ENCODE data around the gene MCTP1. TPM values are rescaled to one million over a fixed set of nuclear protein-coding genes. Genes with fewer than 3 reads are reported as not detected.
"Not testable (repeated sequence)": the region's sequence is repeated elsewhere in the genome, so short reads cannot be mapped to it uniquely, and the experiment has no call there.

MCTP1 gene
- total RNA-seq, 4 donors from 2014 or later, result 5.7 to 33.5 (median 17.4) TPM

DNA sequence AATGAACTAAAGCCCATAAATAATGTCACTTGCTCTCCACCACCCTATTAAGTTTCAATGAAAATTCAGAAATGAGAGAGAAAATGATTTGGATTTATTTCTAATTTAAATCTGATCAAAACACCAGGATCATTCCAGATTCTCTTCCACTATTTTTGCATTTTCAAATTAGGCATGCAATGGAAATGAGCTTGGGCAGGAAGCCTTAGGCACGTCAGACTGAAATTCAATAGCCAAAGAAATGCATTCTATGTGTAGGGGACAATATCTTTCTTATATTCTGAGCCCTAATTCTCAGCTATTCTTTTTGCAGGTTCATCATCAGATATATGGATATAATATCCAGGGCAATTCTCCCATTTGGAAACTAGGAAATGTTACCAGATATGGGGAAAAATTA lies 132.8 kb downstream of the MCTP1 start:
- TF ChIP-seq, protein P1, sequence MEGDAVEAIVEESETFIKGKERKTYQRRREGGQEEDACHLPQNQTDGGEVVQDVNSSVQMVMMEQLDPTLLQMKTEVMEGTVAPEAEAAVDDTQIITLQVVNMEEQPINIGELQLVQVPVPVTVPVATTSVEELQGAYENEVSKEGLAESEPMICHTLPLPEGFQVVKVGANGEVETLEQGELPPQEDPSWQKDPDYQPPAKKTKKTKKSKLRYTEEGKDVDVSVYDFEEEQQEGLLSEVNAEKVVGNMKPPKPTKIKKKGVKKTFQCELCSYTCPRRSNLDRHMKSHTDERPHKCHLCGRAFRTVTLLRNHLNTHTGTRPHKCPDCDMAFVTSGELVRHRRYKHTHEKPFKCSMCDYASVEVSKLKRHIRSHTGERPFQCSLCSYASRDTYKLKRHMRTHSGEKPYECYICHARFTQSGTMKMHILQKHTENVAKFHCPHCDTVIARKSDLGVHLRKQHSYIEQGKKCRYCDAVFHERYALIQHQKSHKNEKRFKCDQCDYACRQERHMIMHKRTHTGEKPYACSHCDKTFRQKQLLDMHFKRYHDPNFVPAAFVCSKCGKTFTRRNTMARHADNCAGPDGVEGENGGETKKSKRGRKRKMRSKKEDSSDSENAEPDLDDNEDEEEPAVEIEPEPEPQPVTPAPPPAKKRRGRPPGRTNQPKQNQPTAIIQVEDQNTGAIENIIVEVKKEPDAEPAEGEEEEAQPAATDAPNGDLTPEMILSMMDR (IDR thresholded peaks at IDR 0.05), result no peak
- TF ChIP-seq POLR2A (IDR thresholded peaks at IDR 0.05), result no peak
- WGBS, 2 donors, result 52 to 81% methylated on average over 1 of the region's 1 CpG
- H3K4me1 ChIP-seq, result no peaks in the 10 kb centered on the region
- intact Hi-C loops (cut with DNase I), result no loop called here
- no peaks in the 10 kb centered on the region for H3K9me3 ChIP-seq
- no peak overlapping the region for H3K27ac ChIP-seq
- no peaks in the 10 kb centered on the region for H3K36me3 ChIP-seq
- no peaks in the 10 kb centered on the region for H3K27me3 ChIP-seq
- no peak for DNase-seq
- H3K4me3 ChIP-seq (replicated peaks in 1 of 3), result no peak overlapping the region

DNA sequence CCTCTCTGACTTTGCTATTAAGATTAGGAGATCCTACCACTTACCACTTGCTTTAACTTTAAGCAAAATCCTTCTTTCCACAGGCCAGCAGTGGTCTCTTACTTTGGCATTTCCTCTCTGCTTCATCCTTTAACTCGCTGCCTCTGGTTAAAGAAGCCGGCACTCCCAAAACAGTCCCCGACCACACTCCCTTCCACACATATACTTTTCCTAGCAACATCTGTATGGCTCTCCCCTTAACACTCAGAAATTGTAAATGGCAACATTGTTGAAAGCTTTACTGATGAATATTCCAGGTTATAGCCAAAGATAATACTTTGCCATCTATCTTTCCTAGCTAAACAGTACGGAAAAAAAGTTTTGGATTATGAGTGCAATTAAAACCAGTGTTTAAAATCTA lies 133.2 kb downstream of the MCTP1 start:
- TF ChIP-seq POLR2A (IDR thresholded peaks at IDR 0.05), result no peak
- TF ChIP-seq, protein P1 (IDR thresholded peaks at IDR 0.05), result no peak
- 81 to 82% methylated on average over 4 of the region's 4 CpGs for WGBS, 2 donors
- H3K9me3 ChIP-seq, result no peaks in the 10 kb centered on the region
- no peak overlapping the region for H3K4me3 ChIP-seq (replicated peaks in 1 of 3)
- H3K27ac ChIP-seq, result no peak overlapping the region
- H3K27me3 ChIP-seq, result no peaks in the 10 kb centered on the region
- no peak for DNase-seq
- no peaks in the 10 kb centered on the region for H3K4me1 ChIP-seq
- no peaks in the 10 kb centered on the region for H3K36me3 ChIP-seq
- intact Hi-C loops (cut with DNase I), result no loop called here

DNA sequence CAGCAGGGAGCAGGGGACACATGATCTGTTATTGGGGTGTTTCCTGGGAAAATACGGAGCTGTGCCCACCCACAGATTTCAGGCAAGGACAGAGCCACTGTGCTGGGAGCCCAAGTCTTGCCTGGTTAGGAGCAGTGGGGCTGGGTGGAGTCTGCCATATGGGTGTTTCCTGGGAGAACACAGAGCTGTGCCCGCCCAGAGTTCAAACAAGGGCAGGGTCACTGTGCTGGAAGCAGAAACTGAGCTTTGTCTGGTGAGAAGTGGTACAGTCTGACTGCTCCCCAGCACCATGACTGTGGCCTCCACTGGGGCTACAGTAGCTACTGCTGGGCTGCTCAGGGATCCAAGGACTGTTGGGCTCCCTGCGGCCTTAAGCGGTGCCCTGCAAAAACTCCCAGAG lies 135.5 kb downstream of the MCTP1 start:
- Histone ChIP-seq H3K9me3 (no peaks in the 10 kb centered on the region), H3K27ac (no peak overlapping the region), H3K4me1 (no peaks in the 10 kb centered on the region), H3K36me3 (no peaks in the 10 kb centered on the region), H3K4me3 (replicated peaks in 1 of 3) (no peak overlapping the region), H3K27me3 (no peaks in the 10 kb centered on the region)
- 95% methylated on average over 4 of the region's 4 CpGs; no CpG with 5 or more reads in 1 of the 2 donors for WGBS, 2 donors
- DNase-seq, result no peak
- intact Hi-C loops (cut with DNase I), result no loop called here
- no peak for TF ChIP-seq POLR2A (IDR thresholded peaks at IDR 0.05)
- TF ChIP-seq, protein P1 (IDR thresholded peaks at IDR 0.05), result no peak

DNA sequence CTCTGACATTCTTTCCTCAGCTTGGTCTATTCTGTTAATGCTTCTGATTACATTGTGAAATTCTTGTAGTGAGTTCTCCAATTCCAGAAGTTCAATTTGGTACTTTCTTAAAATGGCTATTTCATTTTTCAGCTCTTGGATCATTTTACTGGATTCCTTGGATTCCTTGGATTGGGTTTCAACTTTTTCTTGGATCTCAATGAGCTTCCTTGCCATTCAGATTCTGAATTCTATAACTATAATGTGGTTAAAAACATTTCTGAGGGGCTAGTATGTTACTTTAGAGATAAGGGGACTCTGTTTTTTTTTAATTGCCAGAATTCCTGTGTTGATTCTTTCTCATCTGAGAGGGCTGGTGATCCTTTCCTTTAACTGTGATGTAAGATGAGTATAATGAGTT lies 136.4 kb downstream of the MCTP1 start:
- H3K9me3 ChIP-seq, result no peaks in the 10 kb centered on the region
- no peaks in the 10 kb centered on the region for H3K27me3 ChIP-seq
- H3K4me1 ChIP-seq, result no peaks in the 10 kb centered on the region
- TF ChIP-seq, protein P1 (IDR thresholded peaks at IDR 0.05), result no peak
- TF ChIP-seq POLR2A (IDR thresholded peaks at IDR 0.05), result no peak
- H3K36me3 ChIP-seq, result no peaks in the 10 kb centered on the region
- no peak overlapping the region for H3K27ac ChIP-seq
- intact Hi-C loops (cut with DNase I), result no loop called here
- no peak for DNase-seq
- no peak overlapping the region for H3K4me3 ChIP-seq (replicated peaks in 1 of 3)

DNA sequence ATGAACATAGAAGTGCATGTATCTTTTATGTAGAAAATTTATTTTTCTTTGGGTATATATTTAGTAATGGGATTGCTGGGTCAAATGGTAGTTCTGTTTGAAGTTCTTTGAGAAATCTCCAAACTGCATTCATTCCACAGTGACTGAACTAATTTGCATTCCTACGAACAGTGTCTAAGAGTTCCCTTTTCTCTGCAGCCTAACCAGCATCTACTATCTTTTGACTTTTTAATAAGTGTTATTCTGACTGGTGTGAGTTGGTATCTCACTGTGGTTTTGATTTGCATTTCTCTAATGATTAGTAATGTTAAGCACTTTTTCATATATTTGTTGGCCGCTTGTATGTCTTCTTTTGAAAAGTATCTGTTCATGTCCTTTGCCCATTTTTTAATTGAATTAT lies 141.0 kb downstream of the MCTP1 start:
- H3K9me3 ChIP-seq; H3K27ac ChIP-seq; H3K27me3 ChIP-seq; H3K4me3 ChIP-seq (replicated peaks in 1 of 3); H3K36me3 ChIP-seq; H3K4me1 ChIP-seq; intact Hi-C loops (cut with DNase I); DNase-seq: not testable (repeated sequence)
- WGBS, 2 donors, result 94 to 95% methylated on average over 2 of the region's 2 CpGs

DNA sequence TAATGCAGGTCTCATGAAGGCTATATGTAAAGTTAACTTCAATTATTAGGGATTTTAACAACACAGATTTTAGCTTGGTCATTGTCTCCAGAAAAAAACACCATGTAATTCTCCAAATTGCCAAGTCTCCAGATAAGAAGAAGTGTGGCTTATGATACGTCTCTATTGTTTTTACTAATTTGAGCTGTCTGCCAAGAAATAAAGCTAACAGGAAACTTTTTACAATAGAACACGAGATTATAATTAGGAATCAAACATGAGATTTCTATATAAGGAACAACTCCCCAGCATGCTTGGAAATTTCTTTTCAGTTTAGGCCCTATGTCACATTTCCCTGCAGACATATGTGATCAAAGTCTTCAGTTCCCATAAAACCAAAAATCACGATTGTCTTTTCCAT lies 142.7 kb downstream of the MCTP1 start:
- TF ChIP-seq, protein P1 (IDR thresholded peaks at IDR 0.05), result no peak
- intact Hi-C loops (cut with DNase I), result no loop called here
- no peaks in the 10 kb centered on the region for H3K36me3 ChIP-seq
- H3K9me3 ChIP-seq, result no peaks in the 10 kb centered on the region
- no peak overlapping the region for H3K4me3 ChIP-seq (replicated peaks in 1 of 3)
- WGBS, 2 donors, result 63 to 70% methylated on average over 3 of the region's 3 CpGs
- no peak for DNase-seq
- H3K27ac ChIP-seq, result no peak overlapping the region
- no peaks in the 10 kb centered on the region for H3K4me1 ChIP-seq
- H3K27me3 ChIP-seq, result no peaks in the 10 kb centered on the region
